MCF 10A (cell line): ENCODE results near the gene CDC42SE2. TPM values are rescaled to one million over a fixed set of nuclear protein-coding genes. Genes with fewer than 3 reads are reported as not detected.

Experiments used
- BruUV-seq: library from RNA; stranded (reverse); fragments of 400-500 nt; replicated peaks from 2 replicates; lab custom pipeline; 2021; lab: Mats Ljungman, UMichigan
- CTCF ChIA-PET: fragments of 300-600 bp; sonication (Branson Sonifier 250); formaldehyde crosslinking; extraction: SDS; loops from one replicate; lab custom pipeline; 2021; ENCODE audit warnings: antibody characterized with exemption, inconsistent platforms; lab: Yijun Ruan, JAX
- POLR2A ChIA-PET: fragments of 300-600, 350-650 bp; sonication (Branson Sonifier 250); formaldehyde crosslinking; extraction: SDS; loops from one replicate; lab custom pipeline; 2020; ENCODE audit warnings: antibody characterized with exemption, inconsistent platforms; lab: Yijun Ruan, JAX
- DNase-seq: peaks from one replicate; pipeline ENCODE4 v3.0.0-alpha.2; 2018; ENCODE audit not compliant: unreplicated experiment
- H3K27ac Mint-ChIP-seq: one replicate; pipeline ENCODE4 v1.8.0; 2022; ENCODE audit warnings: mild to moderate bottlenecking, low read depth, mixed read lengths; ENCODE audit not compliant: unreplicated experiment
- H3K27me3 Mint-ChIP-seq: one replicate; pipeline ENCODE4 v1.8.0; 2022; ENCODE audit warnings: mixed read lengths; ENCODE audit not compliant: insufficient read depth, unreplicated experiment
- H3K36me3 Mint-ChIP-seq: one replicate; pipeline ENCODE4 v1.8.0; 2022; ENCODE audit warnings: mild to moderate bottlenecking, moderate library complexity, mixed read lengths; ENCODE audit not compliant: insufficient read depth, unreplicated experiment
- H3K4me1 Mint-ChIP-seq: one replicate; pipeline ENCODE4 v1.8.0; 2022; ENCODE audit warnings: mixed read lengths; ENCODE audit not compliant: insufficient read depth, unreplicated experiment
- H3K4me3 Mint-ChIP-seq: one replicate; pipeline ENCODE4 v1.8.0; 2022; ENCODE audit warnings: mild to moderate bottlenecking, moderate library complexity, mixed read lengths; ENCODE audit not compliant: unreplicated experiment
- H3K9me3 Mint-ChIP-seq: one replicate; pipeline ENCODE4 v1.8.0; 2022; ENCODE audit warnings: mixed read lengths; ENCODE audit not compliant: unreplicated experiment
- intact Hi-C: fragments of 100-400 bp; cut with micrococcal nuclease; formaldehyde crosslinking; loops from 2 replicates; pipeline ENCODE4 v1.14.1; 2022
- total RNA-seq: library from RNA; stranded (reverse); gene quantifications from 2 replicates; pipeline ENCODE4 v1.2.3, GENCODE V29; 2022
- TF ChIP-seq, protein P1 (sequence below): fragments of 200-600 bp; IDR thresholded peaks from one replicate; pipeline ENCODE4 v1.8.0; 2022; ENCODE audit warnings: antibody characterized with exemption, mild to moderate bottlenecking; ENCODE audit not compliant: unreplicated experiment

Gene CDC42SE2
- total RNA-seq, 1 experiment from 2014 or later, result 71.0 TPM

DNA sequence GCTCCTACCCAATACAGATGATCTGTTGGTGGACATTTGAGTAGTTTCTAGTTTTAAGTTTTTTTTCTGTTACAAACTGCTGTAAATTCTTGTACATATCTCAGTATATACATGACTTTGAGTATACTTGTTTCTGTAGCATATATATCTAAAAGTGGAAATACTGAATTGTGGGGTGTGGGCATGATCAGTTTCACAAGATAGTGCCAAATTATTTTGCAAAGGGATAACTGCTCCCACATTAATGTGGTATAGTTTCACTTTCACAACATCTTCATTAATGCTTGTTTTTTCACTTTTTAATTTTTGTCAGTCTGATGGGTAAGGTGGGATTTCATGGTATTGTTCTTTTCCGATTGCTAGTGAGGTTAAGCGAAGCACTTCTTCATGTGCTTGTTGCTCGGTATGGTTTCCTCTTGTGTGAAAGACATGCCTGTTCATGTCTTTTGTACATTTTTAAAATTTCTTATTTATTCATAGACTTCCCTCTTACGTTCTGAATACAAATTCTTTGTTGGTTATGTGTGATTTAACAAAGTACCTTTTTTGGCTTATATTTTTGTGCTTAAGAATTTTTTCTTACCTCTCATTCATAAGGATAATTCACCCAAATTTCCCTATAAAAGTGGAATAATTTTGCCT, 103.5 kb downstream of the CDC42SE2 start:
- peak overlapping the region; percentile 82 for H3K27ac Mint-ChIP-seq
- ChIA-PET POLR2A (interaction anchor here (1.0 to 1.6 kb wide), 4 partner anchors 11 to 105 kb away, joined by 3 to 6 read pairs (median 4); no protein-coding TSS in a partner anchor), CTCF (interaction anchor here (0.7 to 0.9 kb wide), 2 partner anchors 11 to 432 kb away, joined by 4 read pairs; no protein-coding TSS in a partner anchor)
- no peak overlapping the region for H3K4me3 Mint-ChIP-seq
- peaks cover 22% of the 10 kb centered on the region for H3K4me1 Mint-ChIP-seq
- no peak for DNase-seq
- no peaks in the 10 kb centered on the region for H3K27me3 Mint-ChIP-seq
- peaks cover 47% of the 10 kb centered on the region for H3K36me3 Mint-ChIP-seq
- BruUV-seq, result no TSS peak
- intact Hi-C loops, result no loop called here
- no peaks in the 10 kb centered on the region for H3K9me3 Mint-ChIP-seq
- TF ChIP-seq, protein P1, sequence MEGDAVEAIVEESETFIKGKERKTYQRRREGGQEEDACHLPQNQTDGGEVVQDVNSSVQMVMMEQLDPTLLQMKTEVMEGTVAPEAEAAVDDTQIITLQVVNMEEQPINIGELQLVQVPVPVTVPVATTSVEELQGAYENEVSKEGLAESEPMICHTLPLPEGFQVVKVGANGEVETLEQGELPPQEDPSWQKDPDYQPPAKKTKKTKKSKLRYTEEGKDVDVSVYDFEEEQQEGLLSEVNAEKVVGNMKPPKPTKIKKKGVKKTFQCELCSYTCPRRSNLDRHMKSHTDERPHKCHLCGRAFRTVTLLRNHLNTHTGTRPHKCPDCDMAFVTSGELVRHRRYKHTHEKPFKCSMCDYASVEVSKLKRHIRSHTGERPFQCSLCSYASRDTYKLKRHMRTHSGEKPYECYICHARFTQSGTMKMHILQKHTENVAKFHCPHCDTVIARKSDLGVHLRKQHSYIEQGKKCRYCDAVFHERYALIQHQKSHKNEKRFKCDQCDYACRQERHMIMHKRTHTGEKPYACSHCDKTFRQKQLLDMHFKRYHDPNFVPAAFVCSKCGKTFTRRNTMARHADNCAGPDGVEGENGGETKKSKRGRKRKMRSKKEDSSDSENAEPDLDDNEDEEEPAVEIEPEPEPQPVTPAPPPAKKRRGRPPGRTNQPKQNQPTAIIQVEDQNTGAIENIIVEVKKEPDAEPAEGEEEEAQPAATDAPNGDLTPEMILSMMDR, result no peak

DNA sequence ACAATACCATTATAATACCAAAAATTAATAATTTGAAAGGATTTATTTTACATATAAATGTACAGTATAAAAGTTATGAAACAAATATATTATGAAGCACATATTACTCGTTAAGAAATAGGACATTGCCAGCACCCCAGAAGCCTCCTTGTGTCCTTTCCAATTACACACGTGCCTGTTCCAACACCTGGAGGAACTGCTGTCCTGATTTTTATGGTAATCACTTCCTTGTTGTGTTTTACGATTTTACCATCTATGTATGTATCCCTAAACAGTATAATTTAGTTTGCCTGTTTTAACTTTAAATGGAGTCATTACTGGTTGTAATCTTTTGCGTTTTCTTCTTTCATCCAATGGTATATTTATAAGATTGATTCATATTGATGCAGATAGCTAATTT, 105.0 kb downstream of the CDC42SE2 start:
- no peaks in the 10 kb centered on the region for H3K9me3 Mint-ChIP-seq
- H3K4me1 Mint-ChIP-seq, result peaks cover 20% of the 10 kb centered on the region
- intact Hi-C loops, result no loop called here
- TF ChIP-seq, protein P1, result no peak
- H3K36me3 Mint-ChIP-seq, result peaks cover 39% of the 10 kb centered on the region
- CTCF ChIA-PET, result interaction anchor here (0.6 to 1.5 kb wide), 4 partner anchors 10 to 104 kb away, joined by 3 to 5 read pairs (median 4); no protein-coding TSS in a partner anchor
- no peak overlapping the region for H3K27ac Mint-ChIP-seq
- POLR2A ChIA-PET, result interaction anchor here (0.5 to 2.4 kb wide), 4 partner anchors 9 to 109 kb away, joined by 3 to 7 read pairs (median 4); no protein-coding TSS in a partner anchor
- H3K4me3 Mint-ChIP-seq, result no peak overlapping the region
- BruUV-seq, result no TSS peak
- H3K27me3 Mint-ChIP-seq, result no peaks in the 10 kb centered on the region
- no peak for DNase-seq

DNA sequence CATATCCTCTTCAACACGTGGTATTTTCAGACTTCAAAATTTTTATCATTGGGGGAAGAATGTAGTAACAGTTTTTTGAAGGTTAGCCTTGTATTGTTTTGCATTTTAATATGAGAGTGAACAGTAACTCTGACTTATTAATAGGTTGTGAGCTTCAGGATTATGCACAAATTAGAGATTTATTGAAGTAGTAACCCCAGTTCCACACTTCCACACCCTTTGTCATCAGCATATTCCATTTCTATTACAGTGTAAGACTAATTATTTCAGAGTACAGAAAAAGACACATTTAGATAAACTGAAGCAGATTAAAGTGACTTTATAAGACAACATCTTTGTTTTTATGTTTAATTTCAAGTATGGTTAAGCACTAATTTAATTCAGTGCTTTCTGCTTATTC, 105.7 kb downstream of the CDC42SE2 start:
- H3K27ac Mint-ChIP-seq, result no peak overlapping the region
- POLR2A ChIA-PET, result interaction anchor here (0.7 to 2.4 kb wide), 5 partner anchors 12 to 155 kb away, joined by 3 to 5 read pairs (median 4); no protein-coding TSS in a partner anchor
- H3K9me3 Mint-ChIP-seq, result no peaks in the 10 kb centered on the region
- H3K27me3 Mint-ChIP-seq, result no peaks in the 10 kb centered on the region
- TF ChIP-seq, protein P1, result no peak
- CTCF ChIA-PET, result interaction anchor here (1.1 to 1.5 kb wide), 3 partner anchors 11 to 105 kb away, joined by 4 to 5 read pairs (median 4); no protein-coding TSS in a partner anchor
- no peak for DNase-seq
- peaks cover 34% of the 10 kb centered on the region for H3K36me3 Mint-ChIP-seq
- no TSS peak for BruUV-seq
- no peak overlapping the region for H3K4me3 Mint-ChIP-seq
- H3K4me1 Mint-ChIP-seq, result peaks cover 16% of the 10 kb centered on the region
- intact Hi-C loops, result no loop called here

DNA sequence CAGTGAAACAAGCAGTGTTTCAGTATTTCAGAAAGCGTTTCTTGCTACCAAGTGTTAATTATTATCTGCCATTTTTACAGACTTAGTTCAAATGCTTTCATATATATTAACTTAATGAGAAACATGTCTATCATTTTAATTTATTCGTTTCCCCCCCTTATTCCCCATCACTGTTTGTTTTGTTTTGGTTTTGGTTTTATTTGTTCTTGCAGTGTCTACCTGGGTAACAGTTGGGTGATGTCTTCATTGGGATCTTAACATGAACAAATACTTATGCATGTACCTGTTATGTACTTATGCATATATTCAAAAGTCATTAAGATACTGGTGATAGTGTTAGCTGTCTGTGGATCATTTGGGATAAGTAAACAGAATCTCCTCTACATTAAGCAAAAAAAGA, 108.0 kb downstream of the CDC42SE2 start:
- no TSS peak for BruUV-seq
- ChIA-PET POLR2A (interaction anchor here (1.0 kb wide), 1 partner anchor 109 kb away, joined by 4 read pairs; no protein-coding TSS in a partner anchor), CTCF (interaction anchor here (3.1 kb wide), 1 partner anchor 10 kb away, joined by 18 read pairs; no protein-coding TSS in a partner anchor)
- intact Hi-C loops, result no loop called here
- no peak overlapping the region for H3K4me3 Mint-ChIP-seq
- DNase-seq, result no peak
- peaks cover 46% of the 10 kb centered on the region for H3K36me3 Mint-ChIP-seq
- no peaks in the 10 kb centered on the region for H3K9me3 Mint-ChIP-seq
- TF ChIP-seq, protein P1, result no peak
- H3K4me1 Mint-ChIP-seq, result peaks cover 16% of the 10 kb centered on the region
- H3K27ac Mint-ChIP-seq, result no peak overlapping the region
- no peaks in the 10 kb centered on the region for H3K27me3 Mint-ChIP-seq
